Breast epithelium (tissue), 4 donors: Measurements from ENCODE around the gene PIGV. TPM values are rescaled to one million over a fixed set of nuclear protein-coding genes. Genes with fewer than 3 reads are reported as not detected.

Experiments used
- DNase-seq, 2 donors: peaks; one replicate each; pipeline ENCODE4 v3.0.0-alpha.2; 2019; ENCODE audit warnings: low spot score in 2 of 2
- H3K27ac ChIP-seq, 2 donors: fragments of 200-600 bp; sonication (generic) in 1 of 2; one replicate each; pipeline ENCODE4 v1.5.1; 2016 to 2019; ENCODE audit warnings: mild to moderate bottlenecking in 1 of 2
- H3K27me3 ChIP-seq, 2 donors: fragments of 200-600 bp; sonication (generic) in 1 of 2; one replicate each; pipeline versions ENCODE4 v1.5.1 to v1.6.0; 2017 to 2019; ENCODE audit warnings: control low read depth in 1 of 2, mild to moderate bottlenecking in 1 of 2
- H3K36me3 ChIP-seq: fragments of 200-600 bp; one replicate; pipeline ENCODE4 v1.5.1; 2019
- H3K4me1 ChIP-seq, 2 donors: fragments of 200-600 bp; sonication (generic); one replicate each; pipeline ENCODE4 v1.5.1; 2016 to 2019; ENCODE audit warnings: control low read depth in 1 of 2
- H3K4me3 ChIP-seq, 3 donors: fragments of 200-600 bp; sonication (generic); 1 replicate in 2 of 3; 2 replicates in 1 of 3; pipeline ENCODE4 v1.5.1; 2016 to 2019; ENCODE audit warnings: mild to moderate bottlenecking in 3 of 3, moderate library complexity in 2 of 3
- H3K9me3 ChIP-seq, 2 donors: fragments of 200-600 bp; sonication (generic) in 1 of 2; one replicate each; pipeline ENCODE4 v1.5.1; 2016 to 2019; ENCODE audit warnings: control low read depth in 1 of 2
- POLR2A ChIP-seq: fragments of 450-650 bp; IDR thresholded peaks from one replicate; pipeline ENCODE4 v1.6.1; 2016; ENCODE audit warnings: antibody characterized with exemption, mild to moderate bottlenecking, moderate library complexity
- POLR2AphosphoS5 ChIP-seq, 3 donors: sonication (generic); formaldehyde crosslinking; IDR thresholded peaks; one replicate each; pipeline ENCODE4 v1.6.1; 2017; ENCODE audit warnings: antibody characterized with exemption in 3 of 3
- intact Hi-C: fragments of 100-400 bp; cut with DNase I; formaldehyde crosslinking; loops from one replicate; pipeline ENCODE4 v1.15.1; 2023; ENCODE audit warnings: low total_unique reads
- total RNA-seq, 3 donors: library from RNA; depleted of rRNA; stranded (reverse); fragments of >200 nt; gene quantifications; one replicate each; pipeline ENCODE4 v1.1.0, GENCODE V29; 2016
- TF ChIP-seq, protein P1 (sequence below), 3 donors: fragments of 450-650 bp; IDR thresholded peaks; one replicate each; pipeline ENCODE4 v1.5.1; 2016 to 2017; ENCODE audit warnings: antibody characterized with exemption in 3 of 3, mild to moderate bottlenecking in 3 of 3, moderate library complexity in 3 of 3

Gene PIGV
- total RNA-seq, 3 donors from 2014 or later: 18.7 to 36.8 (median 29.7) TPM

GRCh38 chr1:26743426-26744059 is 44.2 kb upstream of the PIGV start:
- no peak for TF ChIP-seq POLR2AphosphoS5 (IDR thresholded peaks at IDR 0.05)
- TF ChIP-seq, protein P1, sequence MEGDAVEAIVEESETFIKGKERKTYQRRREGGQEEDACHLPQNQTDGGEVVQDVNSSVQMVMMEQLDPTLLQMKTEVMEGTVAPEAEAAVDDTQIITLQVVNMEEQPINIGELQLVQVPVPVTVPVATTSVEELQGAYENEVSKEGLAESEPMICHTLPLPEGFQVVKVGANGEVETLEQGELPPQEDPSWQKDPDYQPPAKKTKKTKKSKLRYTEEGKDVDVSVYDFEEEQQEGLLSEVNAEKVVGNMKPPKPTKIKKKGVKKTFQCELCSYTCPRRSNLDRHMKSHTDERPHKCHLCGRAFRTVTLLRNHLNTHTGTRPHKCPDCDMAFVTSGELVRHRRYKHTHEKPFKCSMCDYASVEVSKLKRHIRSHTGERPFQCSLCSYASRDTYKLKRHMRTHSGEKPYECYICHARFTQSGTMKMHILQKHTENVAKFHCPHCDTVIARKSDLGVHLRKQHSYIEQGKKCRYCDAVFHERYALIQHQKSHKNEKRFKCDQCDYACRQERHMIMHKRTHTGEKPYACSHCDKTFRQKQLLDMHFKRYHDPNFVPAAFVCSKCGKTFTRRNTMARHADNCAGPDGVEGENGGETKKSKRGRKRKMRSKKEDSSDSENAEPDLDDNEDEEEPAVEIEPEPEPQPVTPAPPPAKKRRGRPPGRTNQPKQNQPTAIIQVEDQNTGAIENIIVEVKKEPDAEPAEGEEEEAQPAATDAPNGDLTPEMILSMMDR (IDR thresholded peaks at IDR 0.05): no peak
- no peak for TF ChIP-seq POLR2A
- no peak for DNase-seq
- Histone ChIP-seq H3K4me3 (no peak overlapping the region), H3K4me1 (peaks cover 0 to 4% of the 10 kb centered on the region in 2 donors), H3K36me3 (no peaks in the 10 kb centered on the region), H3K9me3 (no peaks in the 10 kb centered on the region), H3K27me3 (no peaks in the 10 kb centered on the region), H3K27ac (peak overlapping the region; percentile 57 to 63)
- intact Hi-C loops: loop anchor here (2.0 kb wide), 1 partner anchor 105 kb away; no protein-coding TSS in a partner anchor

DNA sequence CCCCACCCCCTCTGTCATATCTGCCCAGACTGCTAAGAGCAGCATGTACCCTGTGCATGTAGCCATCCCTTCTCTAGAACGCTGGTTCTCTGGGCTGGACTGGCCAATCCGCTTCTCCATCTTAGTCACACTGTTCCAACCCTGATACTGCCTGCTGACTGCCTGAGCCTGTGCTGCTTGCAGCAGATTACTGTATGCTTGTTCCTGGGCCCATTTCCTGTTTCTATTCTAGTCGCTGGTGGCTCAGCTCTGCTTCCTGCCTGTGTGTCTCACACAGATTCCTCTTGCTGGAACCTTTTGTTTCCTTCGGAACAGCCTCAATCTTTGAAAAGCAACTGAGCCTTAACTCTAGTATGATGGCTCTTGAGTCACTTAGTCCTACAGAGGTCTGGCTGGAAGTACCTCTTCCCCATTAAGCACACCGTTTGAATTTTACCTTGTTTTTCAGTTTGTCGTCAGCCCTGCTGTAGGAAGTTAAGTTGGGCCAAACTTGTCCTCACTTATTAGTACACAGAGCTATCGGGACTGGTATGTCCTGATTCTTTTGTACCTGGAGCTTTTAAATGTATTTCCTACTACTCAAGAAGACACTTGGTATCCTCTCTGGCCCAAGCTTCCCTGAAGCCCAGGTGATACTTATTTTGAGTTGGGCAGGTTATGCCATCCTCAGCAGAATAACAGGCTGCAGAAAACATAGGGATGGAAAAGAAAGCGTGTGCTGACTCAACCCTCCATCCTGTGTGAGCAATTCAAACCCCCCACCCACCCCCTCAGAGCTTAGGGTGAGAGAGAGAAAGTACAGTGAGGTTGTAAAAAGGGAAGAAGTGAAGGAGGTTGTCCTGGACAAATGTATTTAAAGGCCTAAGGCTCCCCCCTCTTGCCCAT is 43.4 kb upstream of the PIGV start:
- DNase-seq: peak in 1 of 2 donors; percentile 60
- Histone ChIP-seq H3K4me1 (peaks cover 0 to 4% of the 10 kb centered on the region in 2 donors), H3K27ac (peak overlapping the region; percentile 57 to 63), H3K9me3 (no peaks in the 10 kb centered on the region), H3K4me3 (no peak overlapping the region), H3K36me3 (no peaks in the 10 kb centered on the region), H3K27me3 (no peaks in the 10 kb centered on the region)
- intact Hi-C loops: no loop called here
- TF ChIP-seq, protein P1 (IDR thresholded peaks at IDR 0.05): no peak
- peak; percentile 30 to 70 (median 41) for TF ChIP-seq POLR2AphosphoS5 (IDR thresholded peaks at IDR 0.05)

- TF ChIP-seq POLR2A: no peak
- TF ChIP-seq, protein P1 (IDR thresholded peaks at IDR 0.05): no peak
- no peak for TF ChIP-seq POLR2AphosphoS5 (IDR thresholded peaks at IDR 0.05)
- intact Hi-C loops: no loop called here
- H3K27ac ChIP-seq: peak overlapping the region in 1 of 2 donors; percentile 57
- H3K4me3 ChIP-seq: no peak overlapping the region
- no peaks in the 10 kb centered on the region for H3K9me3 ChIP-seq
- no peaks in the 10 kb centered on the region for H3K36me3 ChIP-seq
- no peaks in the 10 kb centered on the region for H3K27me3 ChIP-seq
- peaks cover 0 to 8% of the 10 kb centered on the region in 2 donors for H3K4me1 ChIP-seq
- DNase-seq: no peak
Measured at GRCh38 chr1:26745191-26745590, 42.6 kb upstream of the PIGV start.

GRCh38 chr1:26747048-26747447 is 40.7 kb upstream of the PIGV start:
- Histone ChIP-seq H3K27ac (no peak overlapping the region), H3K36me3 (no peaks in the 10 kb centered on the region), H3K9me3 (no peaks in the 10 kb centered on the region), H3K4me1 (peaks cover 0 to 10% of the 10 kb centered on the region in 2 donors), H3K4me3 (no peak overlapping the region), H3K27me3 (no peaks in the 10 kb centered on the region)
- no peak for TF ChIP-seq POLR2AphosphoS5 (IDR thresholded peaks at IDR 0.05)
- TF ChIP-seq, protein P1 (IDR thresholded peaks at IDR 0.05): no peak
- no peak for TF ChIP-seq POLR2A
- intact Hi-C loops: no loop called here
- no peak for DNase-seq

DNA sequence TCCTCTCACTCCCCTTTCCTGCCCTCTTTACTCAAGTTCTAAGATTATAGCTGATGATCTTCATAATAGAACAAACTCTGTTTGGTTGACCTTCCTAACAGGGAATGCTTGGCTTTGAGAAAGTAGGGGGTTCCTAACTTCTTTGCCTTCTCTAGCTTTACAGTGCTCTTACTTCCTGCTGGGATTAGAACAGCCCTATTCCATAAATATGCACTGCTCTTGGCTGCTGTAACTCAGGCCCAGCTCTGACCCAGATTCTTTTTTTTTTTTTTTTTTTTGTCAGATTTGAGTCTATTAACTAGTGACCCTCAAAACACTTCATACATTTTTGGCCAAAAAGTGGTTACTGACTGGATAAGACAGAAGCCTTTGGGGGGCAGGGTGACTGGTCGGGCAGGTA is 39.4 kb upstream of the PIGV start:
- Histone ChIP-seq H3K9me3 (no peaks in the 10 kb centered on the region), H3K4me1 (peaks cover 0 to 10% of the 10 kb centered on the region in 2 donors), H3K36me3 (no peaks in the 10 kb centered on the region), H3K4me3 (no peak overlapping the region), H3K27ac (peak overlapping the region in 1 of 2 donors; percentile 50), H3K27me3 (no peaks in the 10 kb centered on the region)
- intact Hi-C loops: no loop called here
- TF ChIP-seq, protein P1 (IDR thresholded peaks at IDR 0.05): no peak
- no peak for TF ChIP-seq POLR2A
- TF ChIP-seq POLR2AphosphoS5 (IDR thresholded peaks at IDR 0.05): no peak
- no peak for DNase-seq
